ENCODE measurements around the gene LRRC26.

LRRC26 gene

DNA sequence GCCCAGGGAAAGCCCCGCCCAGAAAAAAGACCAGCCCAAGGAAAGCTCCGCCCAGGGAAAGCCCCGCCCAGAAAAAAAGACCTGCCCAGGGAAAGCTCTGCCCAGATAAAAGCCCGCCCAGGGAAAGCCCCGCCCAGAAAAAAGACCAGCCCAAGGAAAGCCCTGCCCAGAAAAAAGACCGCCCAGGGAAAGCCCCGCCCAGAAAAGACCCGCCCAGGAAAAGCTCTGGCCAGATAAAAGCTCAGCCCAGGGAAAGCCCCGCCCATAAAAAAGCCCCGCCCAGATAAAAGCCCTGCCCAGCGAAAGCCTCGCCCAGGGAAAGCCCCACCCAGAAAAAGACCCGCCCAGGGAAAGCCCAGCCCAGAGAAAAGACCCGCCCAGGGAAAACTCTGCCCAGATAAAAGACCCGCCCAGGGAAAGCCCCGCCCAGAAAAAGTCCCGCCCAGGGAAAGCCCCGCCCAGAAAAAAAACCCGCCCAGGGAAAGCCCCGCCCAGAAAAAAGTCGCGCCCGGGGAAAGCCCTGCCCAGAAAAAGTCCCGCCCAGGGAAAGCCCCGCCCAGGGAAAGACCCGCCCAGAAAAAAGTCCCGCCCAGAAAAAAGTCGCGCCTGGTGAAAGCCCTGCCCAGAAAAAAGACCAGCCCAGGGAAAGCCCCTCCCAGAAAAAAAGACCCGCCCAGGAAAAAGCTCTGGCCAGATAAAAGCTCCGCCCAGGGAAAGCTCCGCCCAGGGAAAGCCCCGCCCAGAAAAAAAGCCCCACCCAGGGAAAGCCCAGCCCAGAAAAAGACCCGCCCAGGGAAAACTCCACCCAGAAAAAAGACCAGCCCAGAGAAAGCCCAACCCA is 19.0 kb downstream of the LRRC26 start:
- DNase-seq (ENCODE audit: low read depth): no peak
- TF ChIP-seq, protein P1, sequence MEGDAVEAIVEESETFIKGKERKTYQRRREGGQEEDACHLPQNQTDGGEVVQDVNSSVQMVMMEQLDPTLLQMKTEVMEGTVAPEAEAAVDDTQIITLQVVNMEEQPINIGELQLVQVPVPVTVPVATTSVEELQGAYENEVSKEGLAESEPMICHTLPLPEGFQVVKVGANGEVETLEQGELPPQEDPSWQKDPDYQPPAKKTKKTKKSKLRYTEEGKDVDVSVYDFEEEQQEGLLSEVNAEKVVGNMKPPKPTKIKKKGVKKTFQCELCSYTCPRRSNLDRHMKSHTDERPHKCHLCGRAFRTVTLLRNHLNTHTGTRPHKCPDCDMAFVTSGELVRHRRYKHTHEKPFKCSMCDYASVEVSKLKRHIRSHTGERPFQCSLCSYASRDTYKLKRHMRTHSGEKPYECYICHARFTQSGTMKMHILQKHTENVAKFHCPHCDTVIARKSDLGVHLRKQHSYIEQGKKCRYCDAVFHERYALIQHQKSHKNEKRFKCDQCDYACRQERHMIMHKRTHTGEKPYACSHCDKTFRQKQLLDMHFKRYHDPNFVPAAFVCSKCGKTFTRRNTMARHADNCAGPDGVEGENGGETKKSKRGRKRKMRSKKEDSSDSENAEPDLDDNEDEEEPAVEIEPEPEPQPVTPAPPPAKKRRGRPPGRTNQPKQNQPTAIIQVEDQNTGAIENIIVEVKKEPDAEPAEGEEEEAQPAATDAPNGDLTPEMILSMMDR (conservative IDR thresholded peaks at IDR 0.05; ENCODE audit: low read depth, low read length): no peak
- H3K4me3 ChIP-seq (ENCODE audit: low read depth, low read length): no peak overlapping the region

DNA sequence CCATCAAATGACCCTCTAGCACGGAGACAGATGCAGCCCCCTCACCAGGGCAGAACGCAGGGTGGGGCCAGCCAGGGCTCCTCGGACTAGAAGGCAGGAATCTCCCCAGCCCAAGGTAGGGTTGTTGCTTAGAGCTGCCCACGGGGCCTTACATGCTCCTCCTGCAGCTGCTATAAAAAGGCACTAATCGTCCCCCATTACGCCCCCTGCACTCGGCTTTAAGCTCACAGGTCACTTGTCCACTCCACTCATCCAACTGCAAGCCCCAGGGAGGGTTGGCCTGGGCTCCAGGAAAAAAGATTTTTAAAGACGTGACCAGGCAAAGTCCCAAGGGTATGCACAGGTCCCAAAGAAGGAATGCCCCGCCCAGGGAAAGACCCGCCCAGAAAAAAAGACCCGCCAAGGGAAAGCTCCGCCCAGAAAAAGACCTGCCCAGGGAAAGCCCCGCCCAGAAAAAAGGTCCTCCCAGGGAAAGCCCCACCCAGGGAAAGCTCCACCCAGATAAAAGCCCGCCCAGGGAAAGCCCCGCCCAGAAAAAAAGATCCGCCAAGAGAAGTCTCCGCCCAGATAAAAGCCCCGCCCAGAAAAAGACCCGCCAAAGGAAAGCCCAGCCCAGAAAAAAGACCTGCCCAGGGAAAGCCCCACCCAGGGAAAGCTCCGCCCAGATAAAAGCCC is 19.8 kb downstream of the LRRC26 start:
- TF ChIP-seq, protein P1 (conservative IDR thresholded peaks at IDR 0.05; ENCODE audit: low read depth, low read length): no peak
- DNase-seq (ENCODE audit: low read depth): no peak
- no peak overlapping the region for H3K4me3 ChIP-seq (ENCODE audit: low read depth, low read length)

DNA sequence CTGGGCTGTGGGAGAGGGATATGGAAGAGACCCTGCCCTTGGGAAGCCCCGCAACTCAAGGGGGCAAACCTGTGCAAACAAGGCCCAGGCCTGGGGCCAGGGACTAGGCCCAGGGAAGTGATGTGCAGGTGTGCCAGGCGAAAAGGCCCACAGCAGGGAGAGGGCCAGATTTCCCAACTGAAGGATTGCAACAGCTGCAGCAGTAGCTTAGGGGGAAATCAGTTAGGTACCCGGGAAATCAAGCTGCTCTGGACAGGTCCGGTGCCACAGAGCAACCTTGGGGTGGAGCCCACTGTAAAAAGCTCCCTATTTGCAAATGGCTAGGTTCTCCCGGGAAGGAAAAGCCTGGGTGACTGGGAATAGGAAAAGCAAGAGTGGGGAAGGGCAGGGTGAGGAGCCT is 20.5 kb downstream of the LRRC26 start:
- no peak for DNase-seq (ENCODE audit: low read depth)
- H3K4me3 ChIP-seq (ENCODE audit: low read depth, low read length): no peak overlapping the region
- TF ChIP-seq, protein P1 (conservative IDR thresholded peaks at IDR 0.05; ENCODE audit: low read depth, low read length): no peak

DNA sequence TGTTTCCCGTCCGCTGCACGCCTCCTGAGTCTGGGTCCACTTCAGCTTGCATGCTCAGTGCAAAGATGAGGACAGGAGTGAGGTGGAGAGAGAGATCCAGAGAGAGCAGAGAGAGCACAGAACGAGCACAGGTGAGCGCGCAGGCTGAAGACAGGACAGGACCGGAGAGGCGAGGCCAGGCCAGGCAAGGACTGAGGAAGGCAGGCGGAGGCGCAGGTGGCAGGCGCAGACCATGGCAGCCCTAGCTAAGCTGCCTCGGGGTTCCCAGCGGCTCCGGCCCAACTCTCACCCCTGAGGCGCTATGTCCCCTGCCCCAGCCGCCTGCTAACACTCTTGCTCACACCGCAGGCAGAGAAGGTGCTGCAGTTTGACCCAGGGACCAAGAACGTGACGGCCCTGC is 21.2 kb downstream of the LRRC26 start:
- DNase-seq (ENCODE audit: low read depth): no peak
- TF ChIP-seq, protein P1 (conservative IDR thresholded peaks at IDR 0.05; ENCODE audit: low read depth, low read length): no peak
- H3K4me3 ChIP-seq (ENCODE audit: low read depth, low read length): no peak overlapping the region

DNA sequence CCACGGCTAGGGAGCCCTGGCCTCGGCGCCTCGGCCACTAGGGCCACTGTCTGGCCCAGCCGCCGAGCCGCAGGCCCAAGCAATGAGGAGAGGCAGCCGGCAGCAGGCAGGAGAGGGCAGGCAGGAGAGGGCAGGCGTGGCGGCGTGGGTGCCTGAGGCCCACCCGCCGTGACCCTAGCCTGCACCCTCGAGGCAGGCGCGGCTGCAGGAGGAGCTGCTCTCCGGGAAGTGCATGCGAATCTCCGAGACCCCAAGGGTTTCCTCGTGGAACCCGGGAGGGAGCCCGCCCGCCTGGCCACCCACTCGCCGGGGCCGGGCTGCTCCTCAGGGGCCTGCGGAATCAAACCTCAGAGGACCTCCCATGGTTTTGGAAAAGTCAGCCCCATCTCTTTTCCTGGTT is 21.6 kb downstream of the LRRC26 start:
- no peak overlapping the region for H3K4me3 ChIP-seq (ENCODE audit: low read depth, low read length)
- TF ChIP-seq, protein P1 (conservative IDR thresholded peaks at IDR 0.05; ENCODE audit: low read depth, low read length): no peak
- DNase-seq (ENCODE audit: low read depth): no peak

DNA sequence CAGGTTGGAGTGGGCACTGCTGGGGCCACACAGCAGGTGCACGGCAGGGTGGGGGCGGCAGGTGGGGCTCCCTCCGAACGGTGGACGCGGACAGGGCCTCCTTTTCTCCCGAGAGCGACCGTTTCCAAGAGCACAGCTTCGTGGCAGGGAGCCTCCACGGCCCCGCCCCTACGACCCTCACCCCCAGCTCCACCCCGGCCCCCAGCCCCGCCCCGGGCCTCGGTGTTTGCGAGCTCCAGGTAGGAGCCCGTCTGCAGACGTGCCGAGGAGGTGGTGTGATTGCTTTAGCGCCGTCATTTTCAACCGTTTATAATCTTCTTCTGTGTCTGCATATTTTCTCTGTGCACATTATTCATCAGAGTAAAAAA is 22.1 kb downstream of the LRRC26 start:
- H3K4me3 ChIP-seq (ENCODE audit: low read depth, low read length): no peak overlapping the region
- TF ChIP-seq, protein P1 (conservative IDR thresholded peaks at IDR 0.05; ENCODE audit: low read depth, low read length): no peak
- DNase-seq (ENCODE audit: low read depth): no peak

All from choroid plexus epithelial cell (primary cell).